ENCODE data around the gene GPBP1L1. TPM values are rescaled to one million over a fixed set of nuclear protein-coding genes. Genes with fewer than 3 reads are reported as not detected.

GPBP1L1 gene
- total and polyA plus RNA-seq, 2 of the 13 experiments (the other 11 are each of a cell fraction or from before 2014, with no cell fraction given): 45.9 to 86.1 TPM

DNA sequence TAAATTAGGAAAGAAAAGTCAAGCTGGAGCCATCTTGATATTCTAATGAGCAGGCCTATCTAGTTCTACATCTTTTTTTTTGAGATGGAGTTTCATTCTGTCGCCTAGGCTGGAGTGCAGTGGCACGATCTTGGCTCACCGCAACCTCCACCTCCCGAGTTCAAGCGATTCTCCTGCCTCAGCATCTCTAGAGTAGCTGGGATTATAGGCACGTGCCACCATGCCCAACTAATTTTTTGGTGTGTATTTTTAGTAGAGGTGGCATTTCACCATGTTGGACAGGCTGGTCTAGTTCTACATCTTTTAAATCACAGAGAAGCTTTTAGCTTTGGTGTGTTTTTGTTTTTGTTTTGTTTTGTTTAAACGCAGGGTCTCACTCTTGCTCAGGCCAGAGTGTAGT, 8.5 kb upstream of the GPBP1L1 start:
- FAIRE-seq: no peak
- peaks cover 7% of the 10 kb centered on the region for H3K4me1 ChIP-seq (ENCODE audit: insufficient read depth, low read length)
- H4K20me1 ChIP-seq (ENCODE audit: insufficient read depth, low read length): no peaks in the 10 kb centered on the region
- intact Hi-C loops (cut with micrococcal nuclease; ENCODE audit: unreplicated experiment) (no loop called here), in situ Hi-C loops (cut with HindIII; ENCODE audit: extremely low pct_ligation_motif_present, low pct_unique_long_range_greater_than_20kb) (no loop called here)
- H3K9me3 ChIP-seq (ENCODE audit: low read length): no peaks in the 10 kb centered on the region
- peaks cover 0 to 25% of the 10 kb centered on the region in 2 experiments; a peak in 4 of 5 replicates for H3K36me3 ChIP-seq (replicated peaks in 1 of 2; ENCODE audit: control insufficient read depth in 1 of 2, insufficient read depth in 2 of 2, low read length in 2 of 2)
- H3K4me2 ChIP-seq (ENCODE audit: low read depth, low read length): no peak overlapping the region
- no peaks in the 10 kb centered on the region for H3K27me3 ChIP-seq (ENCODE audit: control insufficient read depth in 1 of 2, insufficient read depth in 2 of 2, low read length in 2 of 2)
- no peak overlapping the region for H3K4me3 ChIP-seq (replicated peaks in 1 of 3; ENCODE audit: insufficient read depth in 1 of 3, low read depth in 2 of 3, low read length in 3 of 3)
- no peak for DNase-seq (ENCODE audit: low spot score)
- H3K79me2 ChIP-seq (ENCODE audit: insufficient read depth, low read length): peaks cover 7% of the 10 kb centered on the region
- TF ChIP-seq ZNF616 (CRISPR knock-in tag; IDR thresholded peaks at IDR 0.05; ENCODE audit: low read depth) (no peak), DR1 (CRISPR knock-in tag; IDR thresholded peaks at IDR 0.05) (no peak), MXD4 (CRISPR knock-in tag; IDR thresholded peaks at IDR 0.05) (no peak), PHF8 (CRISPR knock-in tag; IDR thresholded peaks at IDR 0.05) (no peak), RCOR2 (CRISPR knock-in tag; IDR thresholded peaks at IDR 0.05) (no peak), HOXD1 (CRISPR knock-in tag; IDR thresholded peaks at IDR 0.05) (no peak), NCOA5 (CRISPR knock-in tag; IDR thresholded peaks at IDR 0.05) (no peak), ZFP36L2 (CRISPR knock-in tag; IDR thresholded peaks at IDR 0.05) (no peak), KDM6A (CRISPR knock-in tag; IDR thresholded peaks at IDR 0.05; ENCODE audit: low read depth) (no peak), ELF4 (CRISPR knock-in tag; IDR thresholded peaks at IDR 0.05; ENCODE audit: borderline replicate concordance) (no peak), TMF1 (CRISPR knock-in tag; IDR thresholded peaks at IDR 0.05; ENCODE audit: low read depth) (no peak), ELF3 (CRISPR knock-in tag; IDR thresholded peaks at IDR 0.05) (no peak), ZNF879 (CRISPR knock-in tag; IDR thresholded peaks at IDR 0.05) (no peak)
- TF ChIP-seq, protein P1, sequence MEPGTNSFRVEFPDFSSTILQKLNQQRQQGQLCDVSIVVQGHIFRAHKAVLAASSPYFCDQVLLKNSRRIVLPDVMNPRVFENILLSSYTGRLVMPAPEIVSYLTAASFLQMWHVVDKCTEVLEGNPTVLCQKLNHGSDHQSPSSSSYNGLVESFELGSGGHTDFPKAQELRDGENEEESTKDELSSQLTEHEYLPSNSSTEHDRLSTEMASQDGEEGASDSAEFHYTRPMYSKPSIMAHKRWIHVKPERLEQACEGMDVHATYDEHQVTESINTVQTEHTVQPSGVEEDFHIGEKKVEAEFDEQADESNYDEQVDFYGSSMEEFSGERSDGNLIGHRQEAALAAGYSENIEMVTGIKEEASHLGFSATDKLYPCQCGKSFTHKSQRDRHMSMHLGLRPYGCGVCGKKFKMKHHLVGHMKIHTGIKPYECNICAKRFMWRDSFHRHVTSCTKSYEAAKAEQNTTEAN (CRISPR knock-in tag; conservative IDR thresholded peaks at IDR 0.05): no peak
- TF ChIP-seq, protein P2, sequence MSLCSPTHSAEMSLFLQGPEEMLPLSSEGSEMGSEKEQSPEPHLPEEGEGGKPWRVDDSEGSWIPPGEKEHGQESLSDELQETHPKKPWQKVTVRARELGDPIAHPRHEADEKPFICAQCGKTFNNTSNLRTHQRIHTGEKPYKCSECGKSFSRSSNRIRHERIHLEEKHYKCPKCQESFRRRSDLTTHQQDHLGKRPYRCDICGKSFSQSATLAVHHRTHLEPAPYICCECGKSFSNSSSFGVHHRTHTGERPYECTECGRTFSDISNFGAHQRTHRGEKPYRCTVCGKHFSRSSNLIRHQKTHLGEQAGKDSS (CRISPR knock-in tag; IDR thresholded peaks at IDR 0.05; ENCODE audit: borderline replicate concordance, low read depth): no peak
- ChIA-PET CTCF (ENCODE audit: low intra/inter-chr PET ratio, low total read pairs) (no interaction called here), POLR2A (interaction anchor here (1.4 kb wide), 1 partner anchor 9 kb away, joined by 4 read pairs; the partner anchor contains the start of gene GPBP1L1)
- H3K9ac ChIP-seq (ENCODE audit: insufficient read depth, low read depth, low read length): no peak overlapping the region
- ATAC-seq: no peak
- WGBS (ENCODE audit: low lambda C conversion rate): 99% methylated on average over 7 of the region's 7 CpGs
- H3K27ac ChIP-seq (ENCODE audit: extremely low read length, insufficient read depth, low read length): no peak overlapping the region
- no TSS peak for BruUV-seq (replicated peaks)
- no peak overlapping the region for H2AFZ ChIP-seq (ENCODE audit: low read length)
